ENCODE measurements around the gene ARHGAP31. TPM values are rescaled to one million over a fixed set of nuclear protein-coding genes. Genes with fewer than 3 reads are reported as not detected.
"Not testable (repeated sequence)": the region's sequence is repeated elsewhere in the genome, so short reads cannot be mapped to it uniquely, and the experiment has no call there.

ARHGAP31 gene
- total and polyA plus RNA-seq, 3 experiments from 2014 or later = 3.4 to 25.8 (median 24.2) TPM

- Histone ChIP-seq H3K4me1 (ENCODE audit: insufficient read depth, low read length) (peaks cover 29% of the 10 kb centered on the region), H3K36me3 (ENCODE audit: insufficient read depth, low read length) (no peaks in the 10 kb centered on the region), H3K27ac (ENCODE audit: low read depth, low read length) (no peak overlapping the region), H3K27me3 (ENCODE audit: insufficient read depth, low read length, poor library complexity, severe bottlenecking) (no peaks in the 10 kb centered on the region), H3K4me3 (ENCODE audit: low read length) (no peak overlapping the region), H3K9me3 (ENCODE audit: low read length) (no peaks in the 10 kb centered on the region)
- no peak for DNase-seq
- no peaks in the 10 kb centered on the region for H3K9me3 Mint-ChIP-seq
- H3K27ac Mint-ChIP-seq = no peak overlapping the region
- H3K27me3 Mint-ChIP-seq = no peaks in the 10 kb centered on the region
- POLR2A ChIA-PET = no interaction called here
- H3K4me1 Mint-ChIP-seq = peaks cover 16 to 22% (median 20%) of the 10 kb centered on the region in 3 donors
- H3K36me3 Mint-ChIP-seq = peaks cover 0 to 4% (median 0%) of the 10 kb centered on the region in 3 donors
- H3K4me3 Mint-ChIP-seq = no peak overlapping the region
- CTCF ChIA-PET = no interaction called here
Observed at GRCh38 chr3:119349354-119350041, 55.3 kb downstream of the ARHGAP31 start.

- Histone ChIP-seq H3K36me3 (ENCODE audit: insufficient read depth, low read length) (no peaks in the 10 kb centered on the region), H3K27ac (ENCODE audit: low read depth, low read length) (no peak overlapping the region), H3K4me1 (ENCODE audit: insufficient read depth, low read length) (peaks cover 29% of the 10 kb centered on the region), H3K4me3 (ENCODE audit: low read length) (no peak overlapping the region), H3K9me3 (ENCODE audit: low read length) (no peaks in the 10 kb centered on the region), H3K27me3 (ENCODE audit: insufficient read depth, low read length, poor library complexity, severe bottlenecking) (no peaks in the 10 kb centered on the region)
- CTCF ChIA-PET = interaction anchor here (1.0 to 1.2 kb wide), 2 partner anchors 17 to 80 kb away, joined by 3 read pairs; no protein-coding TSS in a partner anchor
- POLR2A ChIA-PET = no interaction called here
- H3K4me1 Mint-ChIP-seq = peaks cover 16 to 22% (median 20%) of the 10 kb centered on the region in 3 donors
- H3K4me3 Mint-ChIP-seq = no peak overlapping the region
- no peaks in the 10 kb centered on the region for H3K27me3 Mint-ChIP-seq
- DNase-seq = no peak
- H3K27ac Mint-ChIP-seq = no peak overlapping the region
- peaks cover 0 to 4% (median 0%) of the 10 kb centered on the region in 3 donors for H3K36me3 Mint-ChIP-seq
- no peaks in the 10 kb centered on the region for H3K9me3 Mint-ChIP-seq
Observed at GRCh38 chr3:119350114-119350513, 55.9 kb downstream of the ARHGAP31 start.

GRCh38 chr3:119351581-119351980 is 57.4 kb downstream of the ARHGAP31 start:
- no peaks in the 10 kb centered on the region for H3K27me3 Mint-ChIP-seq
- no peak overlapping the region for H3K27ac ChIP-seq (ENCODE audit: low read depth, low read length)
- H3K27me3 ChIP-seq (ENCODE audit: insufficient read depth, low read length, poor library complexity, severe bottlenecking) = no peaks in the 10 kb centered on the region
- peak overlapping the region in 5 of 8 donors; percentile 19 to 54 (median 27) for H3K27ac Mint-ChIP-seq
- H3K4me3 ChIP-seq (ENCODE audit: low read length) = no peak overlapping the region
- H3K4me1 ChIP-seq (ENCODE audit: insufficient read depth, low read length) = peaks cover 29% of the 10 kb centered on the region
- H3K9me3 ChIP-seq (ENCODE audit: low read length) = no peaks in the 10 kb centered on the region
- H3K4me3 Mint-ChIP-seq = no peak overlapping the region
- POLR2A ChIA-PET = no interaction called here
- H3K4me1 Mint-ChIP-seq = peaks cover 16 to 22% (median 20%) of the 10 kb centered on the region in 3 donors
- peaks cover 0 to 4% (median 0%) of the 10 kb centered on the region in 3 donors for H3K36me3 Mint-ChIP-seq
- no peak for DNase-seq
- CTCF ChIA-PET = interaction anchor here (1.4 to 1.7 kb wide), 3 partner anchors 11 to 111 kb away, joined by 4 to 5 read pairs (median 4); partner anchors contain the start of gene B4GALT4
- H3K9me3 Mint-ChIP-seq = no peaks in the 10 kb centered on the region
- no peaks in the 10 kb centered on the region for H3K36me3 ChIP-seq (ENCODE audit: insufficient read depth, low read length)

GRCh38 chr3:119352034-119352609 is 57.9 kb downstream of the ARHGAP31 start:
- H3K27me3 Mint-ChIP-seq = no peaks in the 10 kb centered on the region
- H3K9me3 Mint-ChIP-seq = no peaks in the 10 kb centered on the region
- no peaks in the 10 kb centered on the region for H3K36me3 Mint-ChIP-seq
- ChIA-PET POLR2A (no interaction called here), CTCF (interaction anchor here (0.7 to 1.7 kb wide), 4 partner anchors 12 to 468 kb away, joined by 3 to 5 read pairs (median 4); partner anchors contain the start of gene B4GALT4)
- H3K4me1 ChIP-seq (ENCODE audit: insufficient read depth, low read length) = peaks cover 29% of the 10 kb centered on the region
- peak in 2 of 5 donors; percentile 14 to 36 for DNase-seq
- H3K27me3 ChIP-seq (ENCODE audit: insufficient read depth, low read length, poor library complexity, severe bottlenecking) = no peaks in the 10 kb centered on the region
- no peak overlapping the region for H3K27ac ChIP-seq (ENCODE audit: low read depth, low read length)
- peaks cover 16 to 22% (median 20%) of the 10 kb centered on the region in 3 donors for H3K4me1 Mint-ChIP-seq
- H3K36me3 ChIP-seq (ENCODE audit: insufficient read depth, low read length) = no peaks in the 10 kb centered on the region
- no peak overlapping the region for H3K4me3 ChIP-seq (ENCODE audit: low read length)
- no peaks in the 10 kb centered on the region for H3K9me3 ChIP-seq (ENCODE audit: low read length)
- H3K27ac Mint-ChIP-seq = peak overlapping the region in 7 of 8 donors; percentile 3 to 54 (median 24)
- H3K4me3 Mint-ChIP-seq = no peak overlapping the region

- H3K27ac ChIP-seq (ENCODE audit: low read depth, low read length) = no peak overlapping the region
- no peaks in the 10 kb centered on the region for H3K9me3 ChIP-seq (ENCODE audit: low read length)
- no peaks in the 10 kb centered on the region for H3K9me3 Mint-ChIP-seq
- peak in 2 of 5 donors; percentile 23 to 61 for DNase-seq
- H3K27me3 ChIP-seq (ENCODE audit: insufficient read depth, low read length, poor library complexity, severe bottlenecking) = no peaks in the 10 kb centered on the region
- CTCF ChIA-PET = interaction anchor here (1.1 to 1.7 kb wide), 7 partner anchors 13 to 470 kb away, joined by 3 to 5 read pairs (median 4); partner anchors contain the start of gene B4GALT4
- H3K36me3 ChIP-seq (ENCODE audit: insufficient read depth, low read length) = no peaks in the 10 kb centered on the region
- no peak overlapping the region for H3K4me3 ChIP-seq (ENCODE audit: low read length)
- H3K27me3 Mint-ChIP-seq = no peaks in the 10 kb centered on the region
- POLR2A ChIA-PET = no interaction called here
- H3K4me3 Mint-ChIP-seq = no peak overlapping the region
- H3K4me1 Mint-ChIP-seq = peaks cover 16 to 22% (median 20%) of the 10 kb centered on the region in 3 donors
- peaks cover 29% of the 10 kb centered on the region for H3K4me1 ChIP-seq (ENCODE audit: insufficient read depth, low read length)
- H3K36me3 Mint-ChIP-seq = no peaks in the 10 kb centered on the region
- H3K27ac Mint-ChIP-seq = peak overlapping the region in 5 of 8 donors; percentile 4 to 78 (median 28)
Observed at GRCh38 chr3:119352863-119353527, 58.8 kb downstream of the ARHGAP31 start.

GRCh38 chr3:119355608-119356007 is 61.4 kb downstream of the ARHGAP31 start:
- POLR2A ChIA-PET; H3K36me3 Mint-ChIP-seq; H3K4me3 ChIP-seq (ENCODE audit: low read length); H3K27me3 Mint-ChIP-seq; H3K4me3 Mint-ChIP-seq; DNase-seq; H3K27me3 ChIP-seq (ENCODE audit: insufficient read depth, low read length, poor library complexity, severe bottlenecking); H3K36me3 ChIP-seq (ENCODE audit: insufficient read depth, low read length); H3K9me3 ChIP-seq (ENCODE audit: low read length); H3K27ac Mint-ChIP-seq; H3K9me3 Mint-ChIP-seq; H3K27ac ChIP-seq (ENCODE audit: low read depth, low read length): not testable (repeated sequence)
- H3K4me1 Mint-ChIP-seq = peaks cover 16 to 22% (median 20%) of the 10 kb centered on the region in 3 donors
- CTCF ChIA-PET = interaction anchor here (1.3 kb wide), 1 partner anchor 10 kb away, joined by 3 read pairs; no protein-coding TSS in a partner anchor
- peaks cover 25% of the 10 kb centered on the region for H3K4me1 ChIP-seq (ENCODE audit: insufficient read depth, low read length)

GRCh38 chr3:119356646-119357045 is 62.5 kb downstream of the ARHGAP31 start:
- CTCF ChIA-PET = interaction anchor here (1.3 kb wide), 1 partner anchor 11 kb away, joined by 3 read pairs; no protein-coding TSS in a partner anchor
- Mint-ChIP-seq H3K27me3 (no peaks in the 10 kb centered on the region), H3K9me3 (no peaks in the 10 kb centered on the region), H3K4me3 (no peak overlapping the region), H3K27ac (no peak overlapping the region), H3K36me3 (no peaks in the 10 kb centered on the region), H3K4me1 (peaks cover 15 to 17% (median 17%) of the 10 kb centered on the region in 3 donors)
- POLR2A ChIA-PET = no interaction called here
- Histone ChIP-seq H3K4me1 (ENCODE audit: insufficient read depth, low read length) (peaks cover 21% of the 10 kb centered on the region), H3K36me3 (ENCODE audit: insufficient read depth, low read length) (no peaks in the 10 kb centered on the region), H3K27me3 (ENCODE audit: insufficient read depth, low read length, poor library complexity, severe bottlenecking) (no peaks in the 10 kb centered on the region), H3K27ac (ENCODE audit: low read depth, low read length) (no peak overlapping the region), H3K4me3 (ENCODE audit: low read length) (no peak overlapping the region), H3K9me3 (ENCODE audit: low read length) (no peaks in the 10 kb centered on the region)
- DNase-seq = no peak

GRCh38 chr3:119357190-119357589 is 63.0 kb downstream of the ARHGAP31 start:
- H3K4me3 Mint-ChIP-seq = no peak overlapping the region
- H3K27ac Mint-ChIP-seq = no peak overlapping the region
- CTCF ChIA-PET = no interaction called here
- H3K27me3 ChIP-seq (ENCODE audit: insufficient read depth, low read length, poor library complexity, severe bottlenecking) = no peaks in the 10 kb centered on the region
- no peaks in the 10 kb centered on the region for H3K9me3 ChIP-seq (ENCODE audit: low read length)
- H3K4me3 ChIP-seq (ENCODE audit: low read length) = no peak overlapping the region
- H3K4me1 ChIP-seq (ENCODE audit: insufficient read depth, low read length) = peaks cover 15% of the 10 kb centered on the region
- POLR2A ChIA-PET = no interaction called here
- H3K36me3 Mint-ChIP-seq = no peaks in the 10 kb centered on the region
- H3K36me3 ChIP-seq (ENCODE audit: insufficient read depth, low read length) = no peaks in the 10 kb centered on the region
- no peak for DNase-seq
- H3K27me3 Mint-ChIP-seq = no peaks in the 10 kb centered on the region
- H3K4me1 Mint-ChIP-seq = peaks cover 10 to 12% (median 11%) of the 10 kb centered on the region in 3 donors
- no peak overlapping the region for H3K27ac ChIP-seq (ENCODE audit: low read depth, low read length)
- H3K9me3 Mint-ChIP-seq = no peaks in the 10 kb centered on the region

Measured in CD8-positive, alpha-beta memory T cell (primary cell).